ENCODE data around the gene USO1. TPM values are rescaled to one million over a fixed set of nuclear protein-coding genes. Genes with fewer than 3 reads are reported as not detected.

Gene USO1
- total RNA-seq, 6 donors from 2014 or later, result 23.7 to 111 (median 54.3) TPM

DNA sequence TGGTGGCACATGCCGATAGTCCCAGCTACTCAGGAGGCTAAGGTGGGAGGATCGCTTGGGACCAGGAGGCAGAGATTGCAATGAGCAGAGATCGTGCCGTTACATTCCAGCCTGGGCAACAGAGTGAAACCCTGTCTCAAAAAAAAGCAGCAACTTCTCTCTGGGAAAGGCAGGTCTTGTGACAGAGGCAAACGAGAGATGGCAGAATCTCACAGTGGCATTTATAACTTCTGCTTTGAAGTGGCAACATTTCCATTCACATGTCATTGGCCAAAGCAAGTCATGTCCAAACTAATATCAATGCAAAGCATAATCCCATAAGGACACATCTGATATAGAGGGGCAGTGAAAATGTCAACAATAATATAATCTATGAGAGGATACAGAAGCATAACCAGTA, 98.0 kb downstream of the USO1 start:
- DNase-seq (no peak), ATAC-seq (ENCODE audit: low FRiP score in 2 of 2) (no peak)
- TF ChIP-seq EP300 (IDR thresholded peaks at IDR 0.05), result no peak
- TF ChIP-seq, protein P1, sequence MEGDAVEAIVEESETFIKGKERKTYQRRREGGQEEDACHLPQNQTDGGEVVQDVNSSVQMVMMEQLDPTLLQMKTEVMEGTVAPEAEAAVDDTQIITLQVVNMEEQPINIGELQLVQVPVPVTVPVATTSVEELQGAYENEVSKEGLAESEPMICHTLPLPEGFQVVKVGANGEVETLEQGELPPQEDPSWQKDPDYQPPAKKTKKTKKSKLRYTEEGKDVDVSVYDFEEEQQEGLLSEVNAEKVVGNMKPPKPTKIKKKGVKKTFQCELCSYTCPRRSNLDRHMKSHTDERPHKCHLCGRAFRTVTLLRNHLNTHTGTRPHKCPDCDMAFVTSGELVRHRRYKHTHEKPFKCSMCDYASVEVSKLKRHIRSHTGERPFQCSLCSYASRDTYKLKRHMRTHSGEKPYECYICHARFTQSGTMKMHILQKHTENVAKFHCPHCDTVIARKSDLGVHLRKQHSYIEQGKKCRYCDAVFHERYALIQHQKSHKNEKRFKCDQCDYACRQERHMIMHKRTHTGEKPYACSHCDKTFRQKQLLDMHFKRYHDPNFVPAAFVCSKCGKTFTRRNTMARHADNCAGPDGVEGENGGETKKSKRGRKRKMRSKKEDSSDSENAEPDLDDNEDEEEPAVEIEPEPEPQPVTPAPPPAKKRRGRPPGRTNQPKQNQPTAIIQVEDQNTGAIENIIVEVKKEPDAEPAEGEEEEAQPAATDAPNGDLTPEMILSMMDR (IDR thresholded peaks at IDR 0.05), result no peak
- TF ChIP-seq POLR2A (IDR thresholded peaks at IDR 0.05), result no peak
- no peak for TF ChIP-seq POLR2AphosphoS5 (IDR thresholded peaks at IDR 0.05)
- Histone ChIP-seq H3K4me3 (no peak overlapping the region), H3K9me3 (no peaks in the 10 kb centered on the region), H3K27me3 (no peaks in the 10 kb centered on the region), H3K27ac (no peak overlapping the region), H3K4me1 (no peaks in the 10 kb centered on the region), H3K36me3 (no peaks in the 10 kb centered on the region)
- 85 to 90% methylated on average over 5 of the region's 5 CpGs for WGBS, 2 donors

GRCh38 chr4:75823812-75824211, 99.4 kb downstream of the USO1 start:
- TF ChIP-seq, protein P1 (IDR thresholded peaks at IDR 0.05), result no peak
- TF ChIP-seq EP300 (IDR thresholded peaks at IDR 0.05), result no peak
- TF ChIP-seq POLR2A (IDR thresholded peaks at IDR 0.05), result no peak
- TF ChIP-seq POLR2AphosphoS5 (IDR thresholded peaks at IDR 0.05), result no peak
- Histone ChIP-seq H3K9me3 (no peaks in the 10 kb centered on the region), H3K27me3 (no peaks in the 10 kb centered on the region), H3K36me3 (no peaks in the 10 kb centered on the region), H3K4me1 (no peaks in the 10 kb centered on the region), H3K27ac (no peak overlapping the region), H3K4me3 (no peak overlapping the region)
- WGBS, 2 donors, result 39 to 40% methylated on average over 2 of the region's 2 CpGs
- DNase-seq (no peak), ATAC-seq (ENCODE audit: low FRiP score in 2 of 2) (no peak)

- Histone ChIP-seq H3K4me3 (no peak overlapping the region), H3K27me3 (no peaks in the 10 kb centered on the region), H3K36me3 (no peaks in the 10 kb centered on the region), H3K9me3 (no peaks in the 10 kb centered on the region), H3K27ac (no peak overlapping the region), H3K4me1 (no peaks in the 10 kb centered on the region)
- no peak for DNase-seq
- TF ChIP-seq EP300 (IDR thresholded peaks at IDR 0.05) (no peak), POLR2AphosphoS5 (IDR thresholded peaks at IDR 0.05) (no peak), POLR2A (IDR thresholded peaks at IDR 0.05) (no peak)
- TF ChIP-seq, protein P1 (IDR thresholded peaks at IDR 0.05), result no peak
- 61 to 67% methylated on average over 1 of the region's 1 CpG for WGBS, 2 donors
- ATAC-seq (ENCODE audit: low FRiP score in 2 of 2), result no peak
These were observed 106.5 kb downstream of the USO1 start for GRCh38 chr4:75830906-75831305.

DNA sequence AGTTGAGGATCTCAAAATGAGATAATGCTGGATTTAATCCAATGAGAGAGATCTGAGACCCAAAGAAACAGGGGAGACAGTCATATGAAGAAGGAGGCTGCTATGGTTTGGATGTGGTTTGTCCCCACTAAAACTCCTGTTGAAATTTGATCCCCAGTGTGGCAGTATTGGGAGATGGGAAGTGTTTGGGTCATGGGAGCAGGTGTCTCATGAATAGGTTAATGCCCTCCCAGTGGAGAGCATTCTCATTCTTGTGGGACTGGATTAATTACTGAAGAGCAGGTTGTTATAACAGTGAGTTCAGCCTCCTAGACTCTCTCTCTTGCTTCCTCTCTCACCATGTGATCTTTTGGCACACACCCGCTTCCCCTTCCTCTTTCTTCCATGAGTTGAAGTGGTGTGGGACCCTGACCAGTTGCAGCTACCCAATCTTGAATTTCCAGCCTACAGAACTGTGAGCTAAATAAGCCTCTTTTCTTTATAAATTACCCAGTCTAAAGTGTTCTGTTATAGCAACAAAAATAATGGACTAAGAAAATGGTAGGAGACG, 107.6 kb downstream of the USO1 start:
- TF ChIP-seq EP300 (IDR thresholded peaks at IDR 0.05), result no peak
- TF ChIP-seq, protein P1 (IDR thresholded peaks at IDR 0.05), result no peak
- no peak for TF ChIP-seq POLR2AphosphoS5 (IDR thresholded peaks at IDR 0.05)
- TF ChIP-seq POLR2A (IDR thresholded peaks at IDR 0.05), result no peak
- DNase-seq (peak in 1 of 2 donors; percentile 33), ATAC-seq (ENCODE audit: low FRiP score in 2 of 2) (peak in 1 of 2 donors; percentile 67)
- Histone ChIP-seq H3K36me3 (no peaks in the 10 kb centered on the region), H3K4me1 (no peaks in the 10 kb centered on the region), H3K9me3 (no peaks in the 10 kb centered on the region), H3K4me3 (no peak overlapping the region), H3K27ac (no peak overlapping the region), H3K27me3 (no peaks in the 10 kb centered on the region)
- WGBS, 2 donors, result 80 to 89% methylated on average over 2 of the region's 2 CpGs

DNA sequence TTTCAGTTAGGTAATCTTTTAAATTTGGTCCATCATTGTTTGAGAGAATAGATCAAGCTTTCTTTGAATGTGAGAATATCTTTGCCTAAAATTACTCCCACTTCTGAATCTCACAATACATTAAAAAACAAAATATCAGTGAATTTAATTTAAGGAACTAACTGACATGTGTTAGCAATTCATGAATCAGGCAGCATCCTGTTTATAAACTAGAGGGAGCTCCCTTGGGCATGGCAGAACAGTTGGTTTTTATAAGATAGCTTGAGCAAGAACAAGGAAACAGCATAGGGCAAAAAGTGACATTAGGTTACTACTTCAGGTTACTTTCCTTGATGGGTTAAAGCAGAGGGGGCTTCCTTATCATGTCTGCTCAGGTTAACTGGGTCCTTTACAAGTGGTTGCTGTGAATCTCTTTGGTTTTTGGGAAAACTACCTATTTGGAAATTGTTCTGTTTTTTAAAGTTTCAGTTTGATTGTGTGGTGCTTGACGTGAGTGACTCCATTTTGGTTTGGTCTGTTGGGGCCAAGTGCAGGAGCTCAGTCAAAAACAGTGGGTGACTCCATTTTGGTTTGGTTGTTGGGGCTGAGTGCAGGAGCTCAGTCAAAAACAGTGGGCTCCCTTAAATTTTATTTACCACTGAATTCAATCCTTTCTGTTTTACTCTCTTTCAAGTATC, 109.9 kb downstream of the USO1 start:
- TF ChIP-seq POLR2AphosphoS5 (IDR thresholded peaks at IDR 0.05), result no peak
- no peak for TF ChIP-seq POLR2A (IDR thresholded peaks at IDR 0.05)
- TF ChIP-seq EP300 (IDR thresholded peaks at IDR 0.05), result no peak
- H3K4me1 ChIP-seq, result no peaks in the 10 kb centered on the region
- no peaks in the 10 kb centered on the region for H3K9me3 ChIP-seq
- DNase-seq (no peak), ATAC-seq (ENCODE audit: low FRiP score in 2 of 2) (no peak)
- no peaks in the 10 kb centered on the region for H3K36me3 ChIP-seq
- H3K27me3 ChIP-seq, result no peaks in the 10 kb centered on the region
- WGBS, 2 donors, result 73 to 76% methylated on average over 1 of the region's 1 CpG
- no peak overlapping the region for H3K27ac ChIP-seq
- H3K4me3 ChIP-seq, result no peak overlapping the region
